Stimulated activated CD4-positive, alpha-beta T cell treated with anti-CD3 and anti-CD28 coated beads, Interleukin-4, amount 100 ng/mL, for 48 hours (primary cell): ENCODE data around the gene MANBA.
"Not testable (repeated sequence)": the region's sequence is repeated elsewhere in the genome, so short reads cannot be mapped to it uniquely, and the experiment has no call there.

ENCODE experiments used
- DNase-seq, 2 donors: peaks; one replicate each; pipeline ENCODE4 v3.0.0-alpha.2; 2020; ENCODE audit warnings: low read depth in 2 of 2

MANBA gene

GRCh38 chr4:102722740-102723139, 38.0 kb downstream of the MANBA start:
- no peak for DNase-seq

GRCh38 chr4:102718833-102719575, 41.8 kb downstream of the MANBA start:
- DNase-seq: not testable (repeated sequence)

GRCh38 chr4:102717448-102718092, 43.2 kb downstream of the MANBA start:
- no peak for DNase-seq

GRCh38 chr4:102715057-102715456, 45.7 kb downstream of the MANBA start:
- DNase-seq: no peak

GRCh38 chr4:102713774-102714173, 47.0 kb downstream of the MANBA start:
- not testable (repeated sequence) for DNase-seq

- no peak for DNase-seq
These were observed 47.7 kb downstream of the MANBA start for GRCh38 chr4:102713096-102713495.

GRCh38 chr4:102710986-102711385, 49.8 kb downstream of the MANBA start:
- DNase-seq: no peak

GRCh38 chr4:102709060-102709459, 51.7 kb downstream of the MANBA start:
- DNase-seq: not testable (repeated sequence)

GRCh38 chr4:102707150-102707549, 53.6 kb downstream of the MANBA start:
- DNase-seq: no peak

GRCh38 chr4:102705391-102705935, 55.3 kb downstream of the MANBA start:
- DNase-seq: no peak

GRCh38 chr4:102696758-102697157, 64.0 kb downstream of the MANBA start:
- no peak for DNase-seq

GRCh38 chr4:102694791-102695190, 66.0 kb downstream of the MANBA start:
- DNase-seq: no peak

- DNase-seq: no peak
These were observed 66.9 kb downstream of the MANBA start for GRCh38 chr4:102693861-102694260.

- DNase-seq: no peak
These were observed 67.4 kb downstream of the MANBA start for GRCh38 chr4:102693262-102693850.

GRCh38 chr4:102692474-102692873, 68.3 kb downstream of the MANBA start:
- no peak for DNase-seq

- no peak for DNase-seq
These were observed 72.8 kb downstream of the MANBA start for GRCh38 chr4:102687982-102688433.

GRCh38 chr4:102687373-102687981, 73.3 kb downstream of the MANBA start:
- no peak for DNase-seq

GRCh38 chr4:102685768-102686167, 75.0 kb downstream of the MANBA start:
- no peak for DNase-seq

- no peak for DNase-seq
These were observed 76.1 kb downstream of the MANBA start for GRCh38 chr4:102684610-102685052.

GRCh38 chr4:102683881-102684609, 76.7 kb downstream of the MANBA start:
- DNase-seq: no peak

GRCh38 chr4:102678695-102679335, 82.0 kb downstream of the MANBA start:
- no peak for DNase-seq
